ENCODE results near the gene GPC5. TPM values are rescaled to one million over a fixed set of nuclear protein-coding genes. Genes with fewer than 3 reads are reported as not detected.

GPC5 gene
- total and polyA plus RNA-seq, 3 experiments from 2014 or later: 0.08 to 0.39 (median 0.13) TPM

DNA sequence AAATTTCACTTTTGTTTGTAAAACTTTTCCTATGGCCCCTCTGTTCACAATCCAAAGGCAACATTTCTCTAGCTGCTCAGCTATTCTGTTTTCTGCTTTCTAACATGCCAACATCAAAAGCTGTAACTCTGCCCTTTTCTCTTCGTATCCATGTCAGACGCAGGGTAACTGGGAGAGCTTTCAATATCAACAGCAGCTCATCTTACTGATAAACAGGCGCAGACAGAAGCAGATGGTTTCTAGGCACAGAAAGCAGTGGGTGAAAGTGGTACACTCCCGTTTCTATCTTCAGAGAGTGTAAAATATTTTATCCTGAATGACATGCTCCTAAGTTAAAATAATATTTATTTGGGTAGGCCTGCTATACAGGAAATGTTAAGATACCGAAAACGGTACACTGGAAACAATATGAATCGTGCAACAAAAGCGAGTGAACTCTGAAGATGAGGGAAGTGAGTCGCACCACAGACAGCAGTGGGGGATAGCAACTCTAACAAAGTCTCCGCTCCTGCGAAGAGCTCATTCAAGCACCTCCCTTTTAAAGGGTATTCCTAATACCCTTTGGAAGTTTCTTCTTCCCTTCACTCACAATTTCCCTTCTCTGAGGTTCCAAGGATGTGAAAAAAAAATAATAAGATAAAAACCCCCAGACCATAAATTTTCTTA is 798.3 kb downstream of the GPC5 start:
- ChIA-PET CTCF (no interaction called here), POLR2A (no interaction called here)
- Mint-ChIP-seq H3K27ac (no peak overlapping the region), H3K4me3 (no peak overlapping the region), H3K9me3 (peaks cover 0 to 7% (median 3%) of the 10 kb centered on the region in 5 donors), H3K4me1 (no peaks in the 10 kb centered on the region), H3K27me3 (no peaks in the 10 kb centered on the region), H3K36me3 (no peaks in the 10 kb centered on the region)
- Histone ChIP-seq H3K9me3 (ENCODE audit: low read length) (no peaks in the 10 kb centered on the region), H3K4me1 (ENCODE audit: insufficient read depth, low read length) (no peaks in the 10 kb centered on the region), H3K27ac (ENCODE audit: low read depth, low read length) (no peak overlapping the region), H3K27me3 (ENCODE audit: insufficient read depth, low read length, poor library complexity, severe bottlenecking) (no peaks in the 10 kb centered on the region), H3K4me3 (ENCODE audit: low read length) (no peak overlapping the region), H3K36me3 (ENCODE audit: insufficient read depth, low read length) (no peaks in the 10 kb centered on the region)
- no peak for DNase-seq

DNA sequence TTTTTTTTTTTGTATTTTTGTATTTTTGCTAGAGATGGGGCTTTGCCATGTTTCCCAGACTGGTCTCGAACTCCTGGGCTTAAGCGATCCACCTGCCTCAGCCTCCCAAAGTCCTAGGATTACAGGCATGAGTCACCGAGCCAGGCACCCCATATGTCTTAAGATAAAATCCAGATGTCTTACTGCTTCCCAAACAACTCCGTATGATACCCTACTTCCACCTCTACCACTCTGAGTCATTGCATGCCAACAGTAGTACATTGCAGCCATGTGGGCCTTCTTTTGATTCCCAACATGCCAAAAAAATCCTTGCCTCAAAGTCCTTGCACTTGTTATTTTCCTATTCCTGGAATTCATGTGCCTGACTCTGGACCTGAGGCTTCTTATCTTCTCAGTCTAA is 799.2 kb downstream of the GPC5 start:
- no peak for DNase-seq
- Mint-ChIP-seq H3K4me3 (no peak overlapping the region), H3K27ac (no peak overlapping the region), H3K9me3 (peaks cover 0 to 7% (median 2%) of the 10 kb centered on the region in 5 donors), H3K4me1 (no peaks in the 10 kb centered on the region), H3K27me3 (no peaks in the 10 kb centered on the region), H3K36me3 (no peaks in the 10 kb centered on the region)
- H3K9me3 ChIP-seq (ENCODE audit: low read length): no peaks in the 10 kb centered on the region
- no peak overlapping the region for H3K27ac ChIP-seq (ENCODE audit: low read depth, low read length)
- H3K4me1 ChIP-seq (ENCODE audit: insufficient read depth, low read length): no peaks in the 10 kb centered on the region
- no peaks in the 10 kb centered on the region for H3K27me3 ChIP-seq (ENCODE audit: insufficient read depth, low read length, poor library complexity, severe bottlenecking)
- CTCF ChIA-PET: interaction anchor here (1.2 kb wide), 1 partner anchor 10 kb away, joined by 3 read pairs; no protein-coding TSS in a partner anchor
- no peaks in the 10 kb centered on the region for H3K36me3 ChIP-seq (ENCODE audit: insufficient read depth, low read length)
- POLR2A ChIA-PET: no interaction called here
- no peak overlapping the region for H3K4me3 ChIP-seq (ENCODE audit: low read length)

DNA sequence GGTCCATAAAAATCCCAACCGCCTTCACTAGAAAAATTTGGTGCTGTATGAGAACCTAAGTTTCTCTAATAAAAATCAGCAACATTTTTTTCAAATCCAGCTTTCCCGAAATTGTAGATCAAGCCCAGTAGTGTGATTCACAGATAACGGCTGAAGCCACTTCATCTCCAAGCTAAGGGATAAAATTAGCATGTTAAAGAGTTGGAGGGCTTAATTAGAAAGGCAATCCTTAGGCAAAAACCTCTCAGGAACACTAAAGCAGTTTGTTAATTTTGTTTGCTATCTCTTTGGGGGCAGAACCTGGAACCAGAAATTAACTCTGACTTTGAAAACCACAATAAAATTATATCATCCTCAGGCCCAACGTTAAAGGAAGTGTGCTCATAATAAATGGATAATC is 820.2 kb downstream of the GPC5 start:
- no peak overlapping the region for H3K27ac Mint-ChIP-seq
- no peaks in the 10 kb centered on the region for H3K36me3 Mint-ChIP-seq
- Histone ChIP-seq H3K4me1 (ENCODE audit: insufficient read depth, low read length) (no peaks in the 10 kb centered on the region), H3K27me3 (ENCODE audit: insufficient read depth, low read length, poor library complexity, severe bottlenecking) (no peaks in the 10 kb centered on the region), H3K27ac (ENCODE audit: low read depth, low read length) (no peak overlapping the region), H3K9me3 (ENCODE audit: low read length) (no peaks in the 10 kb centered on the region), H3K4me3 (ENCODE audit: low read length) (no peak overlapping the region), H3K36me3 (ENCODE audit: insufficient read depth, low read length) (no peaks in the 10 kb centered on the region)
- no peaks in the 10 kb centered on the region for H3K4me1 Mint-ChIP-seq
- no peak overlapping the region for H3K4me3 Mint-ChIP-seq
- H3K27me3 Mint-ChIP-seq: peaks cover 0 to 1% of the 10 kb centered on the region in 2 donors
- ChIA-PET POLR2A (no interaction called here), CTCF (no interaction called here)
- no peak for DNase-seq
- H3K9me3 Mint-ChIP-seq: peaks cover 0 to 10% (median 7%) of the 10 kb centered on the region in 5 donors

DNA sequence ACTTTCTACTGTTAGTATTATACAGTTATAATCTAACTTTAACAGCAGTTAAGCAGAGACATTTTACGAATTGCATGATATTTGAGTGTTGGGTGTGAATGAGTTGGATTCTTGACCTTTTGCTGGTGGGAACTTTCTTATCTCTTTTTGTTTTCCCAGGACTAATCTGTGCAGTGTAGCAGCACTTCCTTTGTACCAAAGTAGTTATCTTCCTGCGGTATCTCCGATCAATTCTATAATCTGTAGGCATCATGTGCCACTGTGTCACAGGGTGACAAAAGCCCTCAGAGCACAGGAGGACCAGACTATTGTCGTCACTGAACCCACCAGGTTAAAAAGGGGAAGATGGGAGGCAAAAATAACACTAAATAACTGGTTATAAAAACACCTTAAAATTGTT is 823.5 kb downstream of the GPC5 start:
- no peak overlapping the region for H3K4me3 Mint-ChIP-seq
- H3K36me3 ChIP-seq (ENCODE audit: insufficient read depth, low read length): no peaks in the 10 kb centered on the region
- H3K9me3 ChIP-seq (ENCODE audit: low read length): no peaks in the 10 kb centered on the region
- ChIA-PET POLR2A (no interaction called here), CTCF (no interaction called here)
- no peaks in the 10 kb centered on the region for H3K36me3 Mint-ChIP-seq
- H3K27ac ChIP-seq (ENCODE audit: low read depth, low read length): no peak overlapping the region
- no peak overlapping the region for H3K4me3 ChIP-seq (ENCODE audit: low read length)
- no peak for DNase-seq
- H3K27ac Mint-ChIP-seq: no peak overlapping the region
- no peaks in the 10 kb centered on the region for H3K4me1 ChIP-seq (ENCODE audit: insufficient read depth, low read length)
- peaks cover 0 to 1% of the 10 kb centered on the region in 2 donors for H3K27me3 Mint-ChIP-seq
- no peaks in the 10 kb centered on the region for H3K27me3 ChIP-seq (ENCODE audit: insufficient read depth, low read length, poor library complexity, severe bottlenecking)
- H3K4me1 Mint-ChIP-seq: no peaks in the 10 kb centered on the region
- peaks cover 0 to 15% (median 11%) of the 10 kb centered on the region in 5 donors for H3K9me3 Mint-ChIP-seq

DNA sequence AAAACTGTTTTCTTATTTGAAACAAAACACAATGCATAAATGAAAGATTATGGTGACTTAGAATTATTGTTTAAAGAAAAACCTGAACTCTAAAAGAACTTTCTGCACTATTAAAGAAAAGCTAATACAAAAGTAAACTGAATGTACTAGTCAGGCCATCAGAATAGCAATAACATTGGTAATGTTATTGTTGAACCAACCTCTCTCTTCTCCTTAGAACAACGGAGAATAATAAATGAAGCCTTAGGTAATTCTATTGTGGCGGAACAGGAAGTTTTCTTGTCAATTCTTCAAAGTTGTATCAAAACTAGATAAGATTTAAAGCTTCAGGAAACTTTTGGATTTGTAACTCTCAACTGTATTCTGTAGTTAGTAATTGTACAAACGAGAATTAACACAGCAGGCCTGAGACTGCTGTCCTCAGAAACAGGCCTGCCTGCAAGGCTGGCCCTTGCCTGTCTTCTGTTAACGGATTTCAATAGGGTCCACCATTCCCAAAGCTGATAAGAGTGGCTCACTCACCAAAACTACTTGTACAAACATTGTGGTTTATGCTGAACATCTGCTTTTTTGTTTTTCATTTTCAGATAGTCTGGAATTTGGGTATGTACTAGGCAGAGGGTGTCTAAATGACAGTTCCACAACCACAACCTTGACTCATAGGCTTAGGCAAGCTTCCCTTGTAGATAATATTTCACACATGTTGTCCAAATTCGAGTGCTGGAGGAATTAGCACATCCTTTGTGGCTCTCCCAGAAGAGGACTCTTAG is 825.8 kb downstream of the GPC5 start:
- no peaks in the 10 kb centered on the region for H3K4me1 ChIP-seq (ENCODE audit: insufficient read depth, low read length)
- H3K27me3 ChIP-seq (ENCODE audit: insufficient read depth, low read length, poor library complexity, severe bottlenecking): no peaks in the 10 kb centered on the region
- H3K9me3 ChIP-seq (ENCODE audit: low read length): no peaks in the 10 kb centered on the region
- H3K9me3 Mint-ChIP-seq: peaks cover 0 to 7% (median 4%) of the 10 kb centered on the region in 5 donors
- H3K36me3 ChIP-seq (ENCODE audit: insufficient read depth, low read length): no peaks in the 10 kb centered on the region
- DNase-seq: no peak
- no peaks in the 10 kb centered on the region for H3K27me3 Mint-ChIP-seq
- no peaks in the 10 kb centered on the region for H3K36me3 Mint-ChIP-seq
- no peaks in the 10 kb centered on the region for H3K4me1 Mint-ChIP-seq
- H3K4me3 Mint-ChIP-seq: no peak overlapping the region
- H3K4me3 ChIP-seq (ENCODE audit: low read length): no peak overlapping the region
- CTCF ChIA-PET: no interaction called here
- no peak overlapping the region for H3K27ac ChIP-seq (ENCODE audit: low read depth, low read length)
- POLR2A ChIA-PET: no interaction called here
- H3K27ac Mint-ChIP-seq: no peak overlapping the region

DNA sequence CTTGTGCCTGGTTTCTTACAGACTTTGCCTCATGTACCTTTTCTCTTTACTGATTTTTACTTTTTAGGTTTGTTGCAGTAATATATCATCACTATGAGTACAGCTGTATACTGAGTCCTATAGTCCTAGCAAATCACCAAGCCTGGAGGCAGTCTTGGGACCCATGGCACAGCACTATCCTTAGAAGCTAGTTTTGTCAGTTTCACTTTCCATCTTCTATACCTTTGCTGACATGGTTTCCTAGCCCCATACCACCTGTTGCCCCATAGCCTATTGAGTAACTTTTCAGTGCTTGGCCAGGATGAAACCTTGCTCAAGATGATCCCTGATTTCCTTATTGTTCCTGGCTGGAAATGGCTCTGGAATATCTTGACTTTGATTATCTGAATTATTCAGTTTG is 826.4 kb downstream of the GPC5 start:
- Histone ChIP-seq H3K9me3 (ENCODE audit: low read length) (no peaks in the 10 kb centered on the region), H3K4me3 (ENCODE audit: low read length) (no peak overlapping the region), H3K36me3 (ENCODE audit: insufficient read depth, low read length) (no peaks in the 10 kb centered on the region), H3K27me3 (ENCODE audit: insufficient read depth, low read length, poor library complexity, severe bottlenecking) (no peaks in the 10 kb centered on the region), H3K27ac (ENCODE audit: low read depth, low read length) (no peak overlapping the region), H3K4me1 (ENCODE audit: insufficient read depth, low read length) (no peaks in the 10 kb centered on the region)
- no peak overlapping the region for H3K27ac Mint-ChIP-seq
- H3K36me3 Mint-ChIP-seq: no peaks in the 10 kb centered on the region
- ChIA-PET CTCF (no interaction called here), POLR2A (no interaction called here)
- H3K9me3 Mint-ChIP-seq: peaks cover 0 to 7% (median 4%) of the 10 kb centered on the region in 5 donors
- H3K4me3 Mint-ChIP-seq: peak overlapping the region in 1 of 7 donors; percentile 59
- no peaks in the 10 kb centered on the region for H3K27me3 Mint-ChIP-seq
- no peak for DNase-seq
- H3K4me1 Mint-ChIP-seq: no peaks in the 10 kb centered on the region

DNA sequence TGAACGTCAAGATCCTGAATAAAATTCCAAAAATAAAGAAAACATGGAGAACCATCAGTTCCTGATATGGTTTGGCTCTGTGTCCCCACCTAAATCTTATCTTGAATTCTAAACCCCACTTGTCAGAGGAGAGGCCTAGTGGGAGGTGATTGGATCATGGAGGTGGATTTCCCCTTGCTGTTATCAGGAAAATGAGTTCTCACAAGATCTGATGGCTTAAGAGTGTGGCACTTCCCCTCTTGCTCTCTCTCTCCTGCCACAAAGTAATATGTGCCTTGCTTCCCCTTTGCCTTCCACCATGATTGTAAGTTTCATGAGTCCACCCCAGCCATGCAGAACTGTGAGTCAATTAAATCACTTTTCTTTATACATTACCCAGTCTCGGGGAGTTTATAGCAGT is 827.4 kb downstream of the GPC5 start:
- H3K9me3 ChIP-seq (ENCODE audit: low read length): no peaks in the 10 kb centered on the region
- peaks cover 0 to 7% (median 2%) of the 10 kb centered on the region in 5 donors for H3K9me3 Mint-ChIP-seq
- ChIA-PET CTCF (no interaction called here), POLR2A (no interaction called here)
- no peaks in the 10 kb centered on the region for H3K27me3 ChIP-seq (ENCODE audit: insufficient read depth, low read length, poor library complexity, severe bottlenecking)
- no peaks in the 10 kb centered on the region for H3K27me3 Mint-ChIP-seq
- H3K27ac Mint-ChIP-seq: peak overlapping the region in 1 of 8 donors; percentile 59
- H3K4me1 ChIP-seq (ENCODE audit: insufficient read depth, low read length): no peaks in the 10 kb centered on the region
- no peak overlapping the region for H3K4me3 ChIP-seq (ENCODE audit: low read length)
- H3K36me3 ChIP-seq (ENCODE audit: insufficient read depth, low read length): no peaks in the 10 kb centered on the region
- no peaks in the 10 kb centered on the region for H3K36me3 Mint-ChIP-seq
- DNase-seq: no peak
- H3K27ac ChIP-seq (ENCODE audit: low read depth, low read length): no peak overlapping the region
- H3K4me3 Mint-ChIP-seq: no peak overlapping the region
- no peaks in the 10 kb centered on the region for H3K4me1 Mint-ChIP-seq

DNA sequence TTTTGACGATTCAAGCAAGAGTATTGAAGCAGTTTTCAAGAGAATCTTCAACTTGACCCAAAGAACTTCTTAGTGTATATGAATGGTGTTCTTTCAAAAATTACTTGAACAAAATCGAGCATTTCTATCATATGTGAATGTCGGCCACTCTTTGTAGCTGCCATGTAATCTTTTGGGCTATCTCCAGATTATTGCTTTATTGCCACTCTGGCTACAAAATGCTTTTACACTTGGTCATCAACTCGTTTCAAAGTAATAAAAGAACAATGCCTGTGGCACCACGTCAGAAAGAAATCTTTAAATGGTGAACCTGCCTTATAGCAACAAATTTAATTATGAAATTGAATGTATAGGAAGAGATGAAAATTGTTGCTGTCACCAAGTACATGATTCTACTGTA is 834.5 kb downstream of the GPC5 start:
- ChIA-PET CTCF (no interaction called here), POLR2A (no interaction called here)
- Mint-ChIP-seq H3K4me3 (no peak overlapping the region), H3K27ac (no peak overlapping the region), H3K27me3 (no peaks in the 10 kb centered on the region), H3K36me3 (no peaks in the 10 kb centered on the region), H3K9me3 (peaks cover 0 to 5% (median 1%) of the 10 kb centered on the region in 5 donors), H3K4me1 (no peaks in the 10 kb centered on the region)
- no peaks in the 10 kb centered on the region for H3K36me3 ChIP-seq (ENCODE audit: insufficient read depth, low read length)
- no peak for DNase-seq
- H3K27ac ChIP-seq (ENCODE audit: low read depth, low read length): no peak overlapping the region
- H3K4me1 ChIP-seq (ENCODE audit: insufficient read depth, low read length): no peaks in the 10 kb centered on the region
- H3K27me3 ChIP-seq (ENCODE audit: insufficient read depth, low read length, poor library complexity, severe bottlenecking): no peaks in the 10 kb centered on the region
- no peak overlapping the region for H3K4me3 ChIP-seq (ENCODE audit: low read length)
- H3K9me3 ChIP-seq (ENCODE audit: low read length): no peaks in the 10 kb centered on the region
